GM19324 (cell line): ENCODE results near the gene ZNF232.
"Not testable (repeated sequence)": the region's sequence is repeated elsewhere in the genome, so short reads cannot be mapped to it uniquely, and the experiment has no call there.

ENCODE experiments used
- ATAC-seq: cut with Tn5 transposase; IDR thresholded peaks from one replicate; pipeline ENCODE4 v1.9.1; 2021; ENCODE audit warnings: mild to moderate bottlenecking, moderate library complexity; ENCODE audit not compliant: unreplicated experiment, low FRiP score

The ZNF232 gene

GRCh38 chr17:5130687-5131086 lies 19.0 kb upstream of the ZNF232 start:
- not testable (repeated sequence) for ATAC-seq

DNA sequence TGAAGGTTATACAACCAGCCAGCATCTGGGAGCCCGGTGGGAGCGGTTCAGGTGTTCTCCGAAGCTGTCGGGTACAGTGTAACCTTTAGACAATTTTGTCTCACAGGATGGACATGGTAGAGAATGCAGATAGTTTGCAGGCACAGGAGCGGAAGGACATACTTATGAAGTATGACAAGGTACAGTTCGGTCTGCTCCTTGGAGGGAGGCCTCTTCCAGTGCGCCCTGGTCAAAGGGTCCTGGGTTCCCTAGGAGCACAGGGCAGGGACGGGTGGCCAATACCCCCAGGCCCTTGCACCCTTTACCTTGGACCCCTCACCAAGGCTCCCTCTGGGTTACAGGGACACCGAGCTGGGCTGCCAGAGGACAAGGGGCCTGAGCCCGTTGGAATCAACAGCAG lies 18.6 kb upstream of the ZNF232 start:
- ATAC-seq = not testable (repeated sequence)

- ATAC-seq = not testable (repeated sequence)
Observed at GRCh38 chr17:5129770-5130169, 18.1 kb upstream of the ZNF232 start.

GRCh38 chr17:5128905-5129535 lies 17.3 kb upstream of the ZNF232 start:
- ATAC-seq = no peak

GRCh38 chr17:5128387-5128786 lies 16.7 kb upstream of the ZNF232 start:
- ATAC-seq = not testable (repeated sequence)

DNA sequence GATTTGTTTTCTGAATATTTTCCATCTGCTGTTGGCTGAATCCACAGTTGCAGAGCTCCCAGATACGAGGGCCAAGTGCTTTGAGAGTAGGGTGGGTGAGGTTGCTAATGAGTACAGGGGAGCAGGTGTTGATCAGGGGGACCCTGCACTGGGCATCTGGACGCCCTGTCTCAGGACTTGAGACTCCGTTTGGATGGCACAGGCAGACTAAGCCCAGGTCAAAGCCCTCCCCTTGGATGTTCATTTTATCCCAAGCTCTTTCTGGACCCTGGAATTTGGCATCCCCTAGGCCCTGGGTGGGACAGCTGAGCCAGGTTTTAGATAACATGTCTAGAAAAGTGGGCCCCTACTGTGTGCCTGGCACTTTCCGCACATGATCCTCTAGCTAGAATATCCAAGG lies 16.2 kb upstream of the ZNF232 start:
- no peak for ATAC-seq

- ATAC-seq = no peak
Observed at GRCh38 chr17:5126719-5127488, 15.2 kb upstream of the ZNF232 start.

DNA sequence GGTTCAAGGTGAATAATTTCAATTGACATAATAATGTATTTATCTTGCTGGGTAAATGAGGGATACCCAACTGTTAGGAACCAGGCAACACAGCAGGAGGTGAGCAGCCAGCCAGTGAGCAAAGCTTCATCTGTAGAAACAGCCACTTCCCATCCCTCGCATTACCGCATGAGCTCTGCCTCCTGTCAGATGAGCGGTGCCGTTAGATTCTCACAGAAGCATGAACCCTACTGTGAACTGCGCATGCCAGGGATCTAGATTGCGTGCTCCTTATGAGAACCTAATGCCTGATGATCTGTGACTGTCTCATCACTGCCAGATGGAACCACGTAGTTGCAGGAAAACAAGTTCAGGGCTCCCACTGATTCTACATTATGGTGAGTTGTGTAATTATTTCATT lies 13.2 kb upstream of the ZNF232 start:
- ATAC-seq = not testable (repeated sequence)

DNA sequence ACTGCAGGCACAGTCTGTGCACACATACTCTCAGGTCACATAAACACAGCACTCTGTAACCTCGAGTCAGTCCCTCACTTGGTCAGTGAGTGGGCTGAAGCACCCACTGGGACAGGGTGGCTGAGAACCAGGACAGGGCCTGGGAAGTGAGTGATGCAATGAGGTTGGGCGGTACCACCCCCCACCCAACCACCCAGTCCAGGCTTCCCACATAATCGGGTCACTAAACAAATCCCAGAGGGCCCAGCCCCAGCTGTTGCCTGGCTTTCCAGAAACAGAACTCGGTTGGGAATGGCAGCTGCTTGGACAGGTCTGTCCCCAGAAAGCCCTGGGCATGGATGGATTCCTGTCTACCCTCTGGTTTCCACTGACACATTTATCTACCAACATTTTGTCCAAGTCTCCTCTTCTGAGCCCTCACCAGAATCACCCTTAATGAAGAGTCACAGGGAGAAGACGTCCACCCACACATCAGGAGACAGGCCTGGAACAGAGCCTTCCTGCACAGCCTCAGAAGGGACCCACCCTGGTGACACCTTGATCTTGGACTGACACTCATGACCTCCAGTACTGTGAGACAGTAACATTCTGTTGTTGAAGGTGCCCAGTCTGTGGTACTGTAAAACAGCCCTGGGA lies 12.6 kb upstream of the ZNF232 start:
- not testable (repeated sequence) for ATAC-seq

- no peak for ATAC-seq
Observed at GRCh38 chr17:5123343-5124124, 11.9 kb upstream of the ZNF232 start.

DNA sequence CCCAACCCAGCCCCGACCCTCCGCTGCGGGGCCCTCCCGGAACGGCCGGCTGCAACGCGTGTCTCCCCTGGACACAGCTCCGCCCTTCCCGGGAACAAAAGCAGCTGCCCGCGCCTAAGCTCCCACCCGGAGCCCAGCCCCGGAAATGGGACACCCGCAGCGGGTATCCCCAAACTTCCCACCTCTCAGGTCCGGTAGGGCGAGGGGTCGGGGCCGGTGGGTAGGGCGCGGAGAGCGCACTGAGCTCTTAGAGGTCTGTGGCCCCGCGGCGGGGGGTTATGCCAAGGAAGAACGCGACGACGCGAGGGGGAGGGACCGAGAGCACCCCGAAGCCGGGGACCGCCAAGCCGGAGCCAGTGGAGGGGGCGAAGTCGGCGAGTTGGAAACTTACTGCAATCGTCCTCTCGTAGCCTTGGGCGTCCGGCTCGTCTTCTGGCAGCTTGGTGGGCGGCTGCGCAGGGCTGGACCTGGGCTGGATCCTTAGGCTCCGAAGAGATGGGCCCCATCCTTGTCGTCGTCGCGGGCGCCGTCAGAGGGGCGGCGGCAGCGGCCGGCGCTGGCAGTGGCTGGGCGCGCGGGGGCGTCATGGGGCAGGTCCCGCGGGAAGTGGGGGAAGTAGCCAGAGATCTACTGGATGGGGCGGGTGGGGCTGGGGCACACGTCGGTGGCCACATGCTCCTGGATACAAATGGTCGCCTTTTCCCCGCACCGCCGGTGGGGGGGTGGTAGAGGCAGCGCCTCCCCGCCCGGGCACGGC lies 11.1 kb upstream of the ZNF232 start:
- ATAC-seq = no peak

DNA sequence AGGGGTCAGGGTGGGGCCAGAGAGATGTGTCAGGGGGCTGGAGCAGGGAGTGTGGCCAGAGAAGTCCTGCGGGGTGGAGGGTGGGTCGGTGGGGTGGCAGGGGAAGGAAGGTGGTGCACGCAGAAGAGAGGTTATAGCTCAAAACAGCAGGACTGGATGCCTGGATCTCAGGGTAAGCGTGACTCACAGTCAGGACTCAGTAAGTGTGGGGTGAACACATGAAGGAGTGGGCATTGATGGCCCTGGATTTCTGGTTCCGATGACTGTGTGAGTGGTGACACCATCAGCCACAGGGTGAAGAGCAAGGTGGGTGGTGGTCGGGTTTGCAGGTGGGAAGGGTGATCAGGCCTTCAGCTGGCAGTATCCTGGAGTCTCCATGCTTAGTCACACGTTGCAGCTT lies 10.4 kb upstream of the ZNF232 start:
- ATAC-seq = not testable (repeated sequence)

DNA sequence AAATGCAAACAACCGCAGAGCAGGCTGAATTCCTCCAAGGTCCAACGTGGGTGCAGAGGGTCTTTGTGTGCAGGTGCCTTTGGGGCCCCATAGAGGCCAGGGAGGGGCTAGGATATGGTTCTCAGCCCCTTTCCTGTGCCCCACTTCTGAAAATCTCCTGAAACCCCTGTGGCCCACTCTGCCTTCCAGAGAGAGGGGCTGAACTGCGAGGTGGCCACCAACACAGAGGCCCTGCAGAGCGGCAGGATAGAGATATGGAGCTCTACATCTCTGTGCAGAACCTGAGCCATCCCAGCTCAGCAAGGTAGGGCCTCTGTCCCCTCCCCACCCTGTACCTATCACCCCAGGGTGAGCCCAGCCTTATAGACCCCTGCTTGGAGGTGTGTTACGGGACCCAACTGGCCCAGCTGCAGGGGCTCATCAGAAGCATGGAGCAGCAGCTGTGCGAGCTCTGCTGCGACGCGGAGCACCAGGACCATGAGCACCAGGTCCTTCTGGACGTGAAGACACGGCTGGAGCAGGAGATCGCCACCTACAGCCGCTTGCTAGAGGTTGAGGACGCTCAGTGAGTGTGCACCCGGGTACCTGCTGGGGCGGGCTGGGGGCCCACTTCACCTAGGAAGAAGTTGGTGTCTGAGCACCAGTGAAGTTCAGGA lies 9.6 kb upstream of the ZNF232 start:
- ATAC-seq = no peak

- ATAC-seq = not testable (repeated sequence)
Observed at GRCh38 chr17:5120436-5121185, 8.9 kb upstream of the ZNF232 start.

- ATAC-seq = no peak
Observed at GRCh38 chr17:5120036-5120435, 8.4 kb upstream of the ZNF232 start.

DNA sequence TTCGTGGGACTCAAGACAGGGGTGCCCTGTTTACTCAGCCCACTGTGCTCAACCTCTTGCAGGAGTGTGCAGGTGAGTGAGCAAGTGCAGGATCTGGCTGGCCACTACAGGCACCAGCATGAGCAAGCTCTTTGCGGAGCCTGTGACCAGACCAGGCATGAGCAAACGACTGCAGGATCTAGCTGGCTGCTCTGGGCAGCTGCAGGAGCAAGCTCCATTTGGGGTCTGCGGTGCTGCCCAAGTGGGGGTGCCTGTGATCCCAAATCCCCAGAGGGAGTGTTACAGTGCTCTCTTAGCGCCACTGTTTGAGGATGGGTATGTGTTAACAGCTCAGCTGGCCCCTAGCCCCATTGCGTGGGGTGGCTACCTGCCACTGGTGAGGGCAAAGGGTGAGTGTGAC lies 6.5 kb upstream of the ZNF232 start:
- no peak for ATAC-seq

GRCh38 chr17:5115673-5116651 lies 4.3 kb upstream of the ZNF232 start, which contains the start of gene USP6:
Gene USP6, plus strand, starts transcription at chr17:5116032. Its CDS starts 14,336 bp downstream, at chr17:5130368.
- no peak for ATAC-seq

DNA sequence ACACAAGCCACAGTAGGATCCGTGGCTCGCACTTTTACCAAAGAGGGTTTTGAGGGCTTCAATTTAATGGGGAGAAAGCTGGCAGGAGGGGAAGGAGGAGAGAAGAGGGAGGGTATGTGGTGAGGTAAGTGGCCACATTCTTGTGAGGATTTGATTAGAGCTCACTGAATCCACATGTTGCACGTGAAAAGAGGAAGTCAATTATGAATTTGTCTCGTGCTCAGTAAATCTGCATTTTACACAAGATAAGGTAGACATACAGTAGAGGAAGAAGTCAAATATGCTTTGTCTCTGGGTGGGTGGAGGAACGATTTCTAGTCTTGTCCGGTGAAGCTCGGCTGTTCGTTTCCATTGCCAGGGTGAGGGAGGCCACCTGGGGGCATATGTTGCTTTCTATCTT lies 862 bp downstream of the ZNF232 start:
- ATAC-seq = no peak
